SK-N-MC (cell line): ENCODE measurements around the gene PSMB3.

Source experiments
- EZH2 ChIP-seq: fragments of 200-600 bp; sonication (generic); IDR thresholded peaks from one replicate; pipeline ENCODE4 v1.6.1; 2017; ENCODE audit warnings: antibody characterized with exemption
- POLR2AphosphoS5 ChIP-seq: IDR thresholded peaks from 2 replicates; pipeline ENCODE4 v1.6.1; 2012; ENCODE audit warnings: mild to moderate bottlenecking, low read depth, low read length, borderline replicate concordance

- TF ChIP-seq POLR2AphosphoS5 (no peak), EZH2 (no peak)
These were observed 19.1 kb upstream of the PSMB3 start for GRCh38 chr17:38733282-38733981.
